ENCODE measurements around the gene TRIM44.

Gene TRIM44

DNA sequence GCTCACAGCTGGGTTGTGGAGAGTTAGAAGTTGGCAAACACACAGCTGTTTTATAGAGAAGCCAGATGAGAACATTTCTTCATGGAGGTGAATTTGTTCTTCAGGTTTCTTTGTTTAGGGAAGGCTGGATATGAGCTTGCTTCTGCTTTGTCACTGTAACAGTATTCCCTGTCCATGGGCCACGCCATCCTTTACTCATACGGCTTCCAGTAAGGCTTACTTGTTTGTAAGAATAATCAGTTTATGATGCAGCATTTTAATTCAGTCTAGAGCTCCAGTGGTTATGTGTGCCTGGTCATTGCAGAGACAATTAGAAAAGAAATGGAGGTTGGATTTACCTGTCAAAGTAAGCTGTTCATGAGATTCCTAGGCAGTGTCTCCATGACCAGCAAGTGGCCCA, 131.8 kb downstream of the TRIM44 start:
- DNase-seq, result no peak

DNA sequence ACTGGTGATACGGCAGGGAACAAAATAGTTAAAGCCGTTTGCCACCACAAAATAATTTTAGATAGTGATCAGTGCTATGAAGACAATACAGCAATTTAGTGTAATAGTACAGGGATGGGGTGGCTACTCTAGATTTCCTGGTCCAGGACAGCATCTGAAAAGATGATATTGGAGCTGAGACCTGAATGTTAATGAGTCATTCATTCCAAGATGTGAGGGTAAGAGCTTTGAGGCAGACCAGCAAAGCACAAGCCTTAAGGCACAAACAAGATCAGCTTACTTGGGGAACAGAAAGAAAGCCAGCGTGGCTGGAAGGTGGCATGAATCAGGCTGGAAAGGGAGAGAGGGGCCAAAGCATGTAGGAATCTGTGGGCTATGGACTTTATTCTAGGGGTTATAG, 132.3 kb downstream of the TRIM44 start:
- DNase-seq, result no peak

DNA sequence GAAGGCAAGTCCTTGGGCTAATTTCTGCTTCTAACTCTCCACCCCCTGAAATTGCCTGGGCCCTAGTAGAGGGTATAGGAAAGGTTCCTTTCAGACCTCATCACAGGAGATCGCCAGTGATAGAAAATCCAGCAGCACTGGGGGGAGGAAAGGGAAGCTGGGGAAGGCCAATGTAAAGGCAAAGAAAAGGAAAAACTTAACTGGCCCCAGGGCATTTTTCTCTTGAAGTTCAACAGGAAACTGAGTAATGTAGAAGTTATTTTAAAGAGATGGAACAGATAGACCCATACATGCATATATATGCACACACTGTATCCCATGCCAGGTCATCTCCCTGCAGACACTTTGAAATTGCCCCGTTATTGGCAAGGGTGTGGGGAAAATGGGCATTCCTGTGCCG, 134.0 kb downstream of the TRIM44 start:
- no peak for DNase-seq

DNA sequence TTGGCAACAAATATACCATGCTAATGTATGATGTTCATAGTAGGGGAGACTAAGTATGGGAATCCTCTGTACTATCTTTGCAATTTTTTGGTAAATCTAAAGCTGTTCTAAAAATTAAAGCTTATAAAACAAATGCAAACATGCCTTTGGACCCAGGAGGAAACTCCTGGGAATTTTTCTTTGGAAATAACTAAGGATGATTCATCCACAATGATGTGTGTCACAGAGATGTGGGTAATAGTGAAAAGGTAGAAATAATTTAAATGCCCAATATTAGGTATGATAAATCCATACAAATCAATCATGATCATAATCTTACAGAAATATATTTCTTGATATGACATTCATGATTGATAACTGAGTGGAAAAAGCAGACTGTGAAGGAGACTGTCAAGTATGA, 135.8 kb downstream of the TRIM44 start:
- DNase-seq, result no peak

DNA sequence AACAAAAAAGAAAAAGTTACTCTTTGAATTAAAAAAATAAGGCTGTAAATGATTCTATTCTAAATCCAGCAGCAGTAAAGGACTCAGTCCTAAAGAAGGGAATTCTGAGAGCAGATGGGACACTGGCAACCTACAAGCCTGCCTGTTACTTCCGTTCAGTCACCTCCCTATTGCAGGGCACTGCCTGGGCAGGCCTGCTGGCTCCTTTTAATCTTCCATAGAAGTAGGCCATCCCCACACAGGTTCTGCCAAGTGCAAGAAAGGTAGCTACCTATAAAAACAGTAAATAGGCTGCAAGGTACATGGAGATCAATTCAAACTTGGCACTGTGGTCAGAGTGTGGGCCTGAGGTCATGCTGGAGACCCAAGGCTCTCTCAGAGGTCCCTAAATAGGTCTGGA, 136.4 kb downstream of the TRIM44 start:
- DNase-seq, result no peak

DNA sequence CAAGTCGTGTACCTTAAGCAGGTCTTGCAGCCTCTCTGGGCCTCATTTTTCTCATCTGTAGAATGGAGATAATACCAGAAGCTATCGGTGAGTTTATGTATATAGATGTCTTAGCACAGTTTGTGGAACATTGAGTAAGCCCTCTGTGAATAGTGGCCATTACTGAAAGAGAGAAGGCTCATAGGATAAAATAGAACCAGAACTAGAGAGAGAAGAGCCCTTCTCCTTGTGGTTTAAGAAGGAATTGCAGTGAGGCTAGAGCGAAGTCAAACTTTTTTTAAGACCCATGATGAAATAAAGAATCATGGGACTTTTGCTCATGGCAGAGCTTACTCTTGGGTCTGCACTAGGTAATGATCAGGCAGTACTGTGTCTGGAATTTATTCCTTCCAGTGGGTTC, 137.1 kb downstream of the TRIM44 start:
- DNase-seq, result no peak

DNA sequence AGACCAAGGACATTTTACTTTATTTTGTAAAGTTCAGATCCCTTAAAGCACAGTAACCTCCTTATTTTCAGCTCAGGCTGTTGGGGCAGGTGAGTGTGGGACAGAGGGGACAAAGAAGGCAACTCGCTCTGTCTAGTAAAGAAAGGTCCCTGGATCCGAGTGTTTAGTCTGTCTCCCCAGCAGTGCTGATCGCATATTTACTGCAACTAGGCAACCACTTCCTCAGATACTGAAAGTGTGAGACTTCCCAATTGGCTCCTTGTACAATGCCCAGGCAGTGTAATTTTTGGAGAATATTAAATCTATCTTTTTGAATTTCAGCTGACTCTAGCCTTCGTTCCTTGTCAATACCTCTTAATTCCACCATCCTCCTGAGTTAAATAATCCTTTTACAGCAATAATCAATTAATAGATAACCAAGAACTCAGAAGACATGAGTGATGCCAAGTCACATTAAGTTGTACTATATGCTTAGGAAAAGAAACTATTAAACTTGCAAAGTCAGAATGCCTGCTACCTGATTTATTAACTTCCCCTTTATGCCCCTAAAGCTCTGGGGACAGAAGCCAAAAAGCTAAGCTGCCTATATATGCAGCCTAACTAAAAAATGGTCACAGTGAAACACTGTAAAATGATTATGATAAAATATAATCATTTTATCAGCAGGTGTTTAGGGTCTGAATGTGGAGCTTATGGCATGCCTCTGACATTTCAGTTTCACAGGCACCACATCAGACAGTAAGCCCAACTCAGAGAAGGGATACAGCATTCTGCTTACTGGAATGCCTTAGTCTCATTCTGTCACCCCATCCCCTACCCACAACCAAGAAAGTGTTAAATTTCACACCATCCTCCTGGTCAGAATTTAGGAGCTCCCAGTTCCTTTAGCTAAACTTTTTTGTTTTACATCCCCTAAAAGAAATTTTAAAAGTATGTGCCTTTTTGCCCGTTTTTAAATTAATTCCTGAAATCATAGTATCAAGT, 138.7 kb downstream of the TRIM44 start:
- DNase-seq, result no peak

- no peak for DNase-seq
These were observed 139.6 kb downstream of the TRIM44 start for GRCh38 chr11:35802221-35802620.

DNA sequence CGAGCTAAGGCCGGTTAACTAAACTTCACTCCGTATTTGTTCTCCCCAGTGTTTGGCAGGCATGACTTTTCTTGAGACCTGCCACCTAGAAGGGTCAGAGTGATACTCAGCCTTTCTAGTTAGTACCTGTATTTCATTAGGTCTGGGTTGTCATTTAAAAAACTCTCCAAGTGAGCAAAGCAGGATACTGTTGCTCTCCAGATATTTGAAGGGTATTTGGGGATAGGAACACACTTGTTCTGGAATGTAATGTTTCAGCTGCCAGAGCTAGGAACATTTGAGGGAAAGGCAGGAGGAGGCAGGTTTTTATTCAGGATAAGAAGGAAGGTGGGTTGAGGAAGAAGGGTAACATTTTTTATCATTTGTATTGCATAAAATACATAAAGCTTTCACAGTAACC, 140.1 kb downstream of the TRIM44 start:
- no peak for DNase-seq

GRCh38 chr11:35803115-35803514, 140.5 kb downstream of the TRIM44 start:
- DNase-seq, result no peak

- no peak for DNase-seq
These were observed 142.0 kb downstream of the TRIM44 start for GRCh38 chr11:35804451-35805040.

- no peak for DNase-seq
These were observed 147.0 kb downstream of the TRIM44 start for GRCh38 chr11:35809561-35809960.

DNA sequence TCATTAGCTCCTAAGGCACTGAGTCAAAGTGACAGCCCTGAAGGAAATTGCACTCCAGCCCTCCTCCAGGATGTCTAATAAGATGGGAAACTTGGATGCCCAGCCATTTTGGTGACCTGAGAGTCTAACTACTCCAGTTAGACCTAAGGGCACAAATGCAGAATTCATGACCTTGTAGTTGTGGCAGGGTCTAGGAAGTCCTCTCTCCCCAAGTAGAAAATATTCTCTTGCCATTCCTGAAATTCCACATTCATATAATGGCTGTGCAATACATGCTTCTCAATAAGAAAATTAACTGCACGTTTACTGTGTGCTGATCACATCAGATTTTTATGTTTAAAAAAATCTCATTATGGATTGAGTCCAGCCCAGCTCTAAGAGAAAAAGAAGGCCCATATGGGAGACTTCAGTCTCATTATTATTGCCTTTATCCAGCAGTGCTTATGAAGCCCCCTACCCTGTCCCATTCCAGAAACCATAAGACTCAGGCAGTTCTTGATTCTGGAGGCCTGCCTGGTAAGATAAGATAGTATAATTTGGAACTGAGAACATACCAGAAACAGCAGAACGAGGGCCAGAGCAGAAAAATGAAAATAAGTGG, 147.6 kb downstream of the TRIM44 start:
- DNase-seq, result no peak

GRCh38 chr11:35811783-35812182, 149.2 kb downstream of the TRIM44 start:
- no peak for DNase-seq

DNA sequence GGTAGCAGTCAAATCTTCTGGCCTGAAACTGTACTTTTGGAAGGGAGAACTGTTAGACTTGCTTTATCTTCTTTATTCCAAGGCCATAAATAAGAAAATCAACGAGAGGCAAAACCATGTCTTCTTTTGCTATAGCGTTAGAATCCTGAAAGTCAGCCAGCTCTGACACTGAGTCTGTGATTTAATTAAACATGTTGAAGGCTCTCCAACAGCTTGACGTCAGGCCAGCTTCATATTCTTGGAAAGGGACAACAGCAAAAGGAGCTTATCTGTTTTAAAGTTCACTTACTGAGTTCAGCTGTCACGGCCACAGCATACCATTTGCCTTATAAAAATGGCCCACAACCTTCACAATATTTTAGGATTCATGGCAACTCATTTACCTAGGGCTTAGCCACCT, 150.3 kb downstream of the TRIM44 start:
- no peak for DNase-seq

DNA sequence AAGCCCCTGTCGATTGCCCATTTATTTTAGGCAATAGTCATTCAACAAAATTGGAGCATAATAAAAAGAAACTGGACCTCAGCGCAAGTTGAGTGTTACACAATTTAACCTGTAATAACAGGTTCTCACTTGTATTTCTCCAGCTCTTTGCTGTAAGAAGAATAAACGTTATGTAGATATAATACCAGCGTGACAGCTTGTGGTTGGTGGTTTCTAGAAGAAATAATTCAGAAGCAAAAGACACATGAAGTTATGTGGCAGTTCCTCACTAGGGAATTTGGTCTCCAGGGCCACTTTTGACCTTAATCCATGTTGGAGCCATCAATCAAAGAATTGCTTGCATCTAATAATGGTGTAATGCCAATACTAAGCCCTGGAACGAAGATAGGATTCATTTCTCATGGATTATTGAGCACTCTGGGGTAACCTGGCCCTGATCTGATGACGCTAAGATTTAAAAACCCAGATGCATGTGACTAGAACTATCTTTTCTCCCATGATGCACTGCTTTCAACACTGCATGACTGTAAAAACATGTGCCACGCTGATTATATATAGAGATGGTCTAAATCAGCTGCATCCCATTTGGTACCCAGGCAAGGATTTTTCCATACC, 151.6 kb downstream of the TRIM44 start:
- DNase-seq, result no peak

DNA sequence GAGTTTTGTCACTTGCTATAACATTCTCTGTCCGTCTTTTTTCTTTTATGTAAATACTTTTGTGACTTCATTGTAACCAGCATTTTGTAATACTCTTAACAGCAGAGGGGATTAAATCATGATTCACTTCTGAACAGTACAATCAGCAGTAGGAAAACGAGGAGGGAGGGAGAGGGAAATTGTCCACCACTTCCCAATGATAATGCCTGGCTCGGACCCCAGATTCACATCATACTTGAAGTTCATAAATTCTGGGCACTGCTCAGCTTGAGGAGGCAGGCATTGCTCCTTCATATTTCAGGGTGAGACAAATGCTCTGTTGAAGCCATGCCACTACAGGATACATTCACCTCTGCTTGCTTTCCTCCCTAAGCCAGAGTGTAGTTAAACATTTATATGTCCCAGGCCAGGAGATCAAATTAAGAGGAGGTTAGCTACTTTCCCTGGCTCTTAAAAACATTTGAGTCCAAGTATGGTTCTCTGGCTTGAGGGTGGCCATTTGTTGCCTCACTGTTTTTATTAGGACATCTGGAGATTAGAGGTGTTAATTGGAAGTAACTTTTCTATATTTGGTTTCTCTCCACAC, 152.2 kb downstream of the TRIM44 start:
- DNase-seq, result no peak

DNA sequence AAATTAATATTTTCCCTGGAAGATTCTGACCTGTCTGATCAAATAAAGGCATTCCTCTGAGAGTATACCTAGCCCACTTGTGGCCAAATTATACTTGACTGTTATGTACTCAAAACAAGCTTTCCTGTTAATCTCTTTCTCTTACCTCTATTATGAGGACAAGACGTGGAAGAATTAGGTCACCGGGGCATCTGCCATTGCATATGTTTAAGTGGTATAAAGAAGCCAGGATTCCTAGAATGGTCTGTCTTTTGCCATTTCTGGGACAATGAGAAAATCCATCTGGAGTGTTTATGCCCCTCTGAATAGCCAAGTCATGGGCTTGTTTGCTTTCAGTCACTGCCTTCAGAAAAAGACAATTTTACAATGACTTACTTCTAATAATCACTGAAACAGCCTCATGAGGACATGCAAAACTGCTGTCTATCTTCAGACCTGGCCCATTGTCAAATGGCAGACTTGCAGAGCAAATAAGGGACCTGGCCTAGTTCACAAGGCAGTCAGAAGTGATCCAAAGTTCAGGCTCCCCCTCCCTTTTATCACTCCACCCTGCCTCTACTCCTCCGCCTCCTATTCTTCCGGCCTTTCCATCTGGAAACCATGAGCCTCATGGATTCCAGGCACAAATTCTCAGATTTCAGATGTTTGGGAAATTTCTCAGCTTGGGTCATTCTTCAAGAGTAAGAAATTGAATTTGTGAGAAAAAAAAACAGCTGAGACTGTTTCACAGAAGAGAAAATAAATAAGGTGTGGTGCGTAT, 153.2 kb downstream of the TRIM44 start:
- DNase-seq, result no peak

GRCh38 chr11:35820614-35821013, 158.0 kb downstream of the TRIM44 start:
- DNase-seq, result no peak

DNA sequence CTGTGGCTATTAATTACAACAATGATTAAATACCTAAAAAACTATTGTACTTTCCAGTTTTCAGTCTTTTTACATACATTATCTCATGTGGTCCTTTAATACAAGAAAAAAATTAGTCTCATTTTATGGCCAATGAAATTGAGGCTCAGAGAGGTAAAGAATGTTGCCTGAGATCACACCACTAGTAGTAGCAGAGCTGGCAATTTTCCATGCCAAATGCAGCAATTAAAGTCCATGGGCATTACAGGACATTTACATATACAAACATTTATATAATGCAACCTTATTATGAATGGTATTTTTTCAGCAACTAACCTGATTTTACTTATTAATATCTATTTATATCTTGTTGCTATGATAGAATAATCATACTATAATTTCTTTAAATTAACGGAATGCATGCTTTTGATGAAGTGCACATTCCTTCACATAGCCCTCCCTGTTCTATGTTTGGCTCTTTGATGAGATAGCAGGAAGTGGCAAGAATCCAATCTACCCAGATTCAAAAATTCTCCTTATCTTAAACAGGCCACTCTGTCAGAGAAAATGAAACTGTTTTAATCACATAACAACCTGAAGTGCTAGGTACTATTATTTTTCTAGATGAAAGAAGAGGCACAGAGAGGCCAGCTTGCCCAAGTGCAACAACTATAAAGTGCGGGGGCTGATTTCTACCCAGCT, 160.4 kb downstream of the TRIM44 start:
- no peak for DNase-seq

DNA sequence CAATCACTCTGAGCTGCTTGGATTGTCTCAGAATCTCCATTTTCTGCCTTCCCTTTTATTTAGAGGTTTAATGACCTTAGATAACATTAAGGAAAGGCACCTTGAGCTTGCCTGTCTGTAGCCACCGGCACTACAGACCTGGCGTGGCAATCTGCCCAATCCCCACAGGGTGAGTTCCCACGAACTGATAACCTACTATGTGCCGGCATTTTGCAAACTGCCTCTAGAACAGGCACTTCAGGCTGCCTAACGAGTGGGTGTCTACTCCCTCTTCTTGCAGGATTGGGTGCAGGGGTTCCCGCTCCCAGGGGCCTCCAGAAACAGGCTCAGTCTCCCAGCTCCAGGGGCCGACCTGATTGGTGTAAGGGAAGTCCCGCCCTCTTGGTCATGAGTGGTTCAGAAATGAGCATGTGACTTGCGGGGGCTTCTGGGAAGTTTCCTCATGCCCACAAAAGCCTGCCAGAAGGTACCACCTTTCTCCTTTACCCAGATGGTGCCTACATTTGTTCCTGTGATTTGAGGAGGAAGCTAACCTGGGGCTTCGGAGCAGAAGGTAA, 161.2 kb downstream of the TRIM44 start:
- no peak for DNase-seq

DNA sequence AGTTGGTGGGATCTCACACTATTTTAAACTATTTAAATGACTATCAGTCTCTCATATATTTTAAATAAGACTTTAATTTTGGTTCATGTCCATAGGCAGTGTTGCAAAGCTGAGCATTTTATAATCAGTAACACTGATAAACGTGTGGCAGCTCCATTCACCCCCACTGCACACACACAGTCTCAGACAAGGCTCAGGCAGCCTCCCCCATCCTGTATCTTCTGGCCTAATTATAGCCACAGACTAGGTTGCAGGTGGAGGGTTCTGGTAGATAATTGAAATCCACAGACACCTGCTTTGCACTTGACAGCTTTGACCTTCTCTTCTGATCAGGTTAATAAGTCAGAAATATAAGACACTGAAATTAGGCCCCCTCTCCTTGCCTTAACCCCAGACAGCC, 162.8 kb downstream of the TRIM44 start:
- no peak for DNase-seq

All from CD4-positive, alpha-beta T cell treated with Interleukin-15 for 1 hour (primary cell).